NCI-H2196 treated with DMSO at 0.1 percent for 48 hours (cell line): Measurements from ENCODE around the gene SGMS1.
A peak's percentile ranks its signal among the peaks of the same experiment; 100 is the strongest.
"Not testable (repeated sequence)": the region's sequence is repeated elsewhere in the genome, so short reads cannot be mapped to it uniquely, and the experiment has no call there.

ENCODE experiments used
- DNase-seq: peaks from one replicate; lab custom pipeline; 2025; ENCODE audit not compliant: unreplicated experiment; lab: John Stamatoyannopoulos, UW

The SGMS1 gene

GRCh38 chr10:50471583-50471975, 152.2 kb downstream of the SGMS1 start:
- DNase-seq = no peak

DNA sequence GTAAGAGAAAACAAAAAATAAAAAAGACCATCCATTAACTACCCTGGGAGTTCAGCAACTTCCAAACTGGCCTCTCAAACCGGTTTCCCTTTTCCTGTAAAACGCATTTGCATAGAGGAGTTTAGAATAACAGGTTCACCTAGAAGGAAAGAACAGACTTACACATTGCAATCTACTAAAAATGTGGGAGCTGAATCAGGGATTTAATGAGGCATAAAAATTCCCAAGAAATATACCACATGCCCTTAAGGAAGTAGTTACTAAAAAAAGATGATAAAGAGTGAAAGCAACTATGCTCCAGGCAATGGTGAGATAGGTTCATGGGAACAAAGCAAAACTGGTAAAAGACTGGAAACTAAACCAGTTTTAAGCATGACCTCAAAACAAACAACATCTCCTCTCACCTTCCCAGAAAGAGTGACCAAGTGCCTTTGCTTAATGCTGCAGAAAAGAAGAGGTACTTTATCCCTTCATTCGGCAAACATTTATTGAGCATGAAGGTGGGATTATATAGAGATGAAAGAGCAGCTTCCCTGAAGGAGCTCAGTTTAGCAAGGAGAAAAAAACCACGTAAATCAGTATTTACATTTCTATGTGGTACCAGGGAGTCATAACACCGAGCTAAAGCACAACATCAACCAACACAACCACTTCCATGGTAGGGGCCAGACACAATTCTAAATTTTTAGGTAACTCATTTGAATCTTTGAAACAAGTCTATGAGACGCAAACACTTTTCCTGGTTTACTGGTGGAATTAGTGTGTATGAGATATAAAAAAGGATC, 152.8 kb downstream of the SGMS1 start:
- no peak for DNase-seq

DNA sequence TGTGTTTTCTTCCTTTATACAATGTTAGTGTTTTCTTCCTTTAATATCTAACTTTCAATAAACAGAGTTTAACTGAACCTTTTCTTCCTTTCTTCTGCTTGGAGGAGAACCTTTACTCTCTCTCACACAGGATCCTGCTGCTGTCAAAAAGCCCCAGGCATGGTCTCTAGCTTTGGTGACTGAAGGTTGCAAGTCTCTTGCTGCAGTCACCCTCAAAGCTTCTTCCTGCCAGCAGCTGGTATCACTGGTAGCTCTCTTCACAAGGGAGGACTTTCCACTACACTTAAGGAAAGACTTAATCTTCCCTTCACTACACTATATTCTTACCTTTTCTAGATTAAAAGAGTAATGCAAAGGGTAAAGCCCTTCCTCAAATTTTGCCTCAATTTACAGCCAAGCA, 153.4 kb downstream of the SGMS1 start:
- no peak for DNase-seq

DNA sequence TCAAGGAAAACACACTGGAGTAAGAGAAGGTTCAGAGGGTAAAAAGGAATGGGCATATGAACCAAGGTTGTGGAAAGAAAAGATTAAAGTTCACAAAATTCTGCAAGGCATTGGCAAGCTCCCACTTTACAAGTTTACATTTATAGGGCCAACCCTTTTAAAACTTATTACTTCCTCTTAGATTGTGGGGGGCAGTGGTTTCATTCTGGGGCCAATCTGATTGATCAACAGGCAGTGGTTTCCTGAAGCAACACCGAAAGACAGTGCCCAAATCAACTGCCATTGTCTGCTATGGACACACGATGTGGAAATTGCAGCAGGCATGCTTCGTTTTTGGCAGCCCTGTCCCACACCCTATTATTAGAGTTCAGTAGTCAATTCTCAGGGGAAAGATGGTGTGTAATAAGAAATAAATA, 154.0 kb downstream of the SGMS1 start:
- DNase-seq = no peak

DNA sequence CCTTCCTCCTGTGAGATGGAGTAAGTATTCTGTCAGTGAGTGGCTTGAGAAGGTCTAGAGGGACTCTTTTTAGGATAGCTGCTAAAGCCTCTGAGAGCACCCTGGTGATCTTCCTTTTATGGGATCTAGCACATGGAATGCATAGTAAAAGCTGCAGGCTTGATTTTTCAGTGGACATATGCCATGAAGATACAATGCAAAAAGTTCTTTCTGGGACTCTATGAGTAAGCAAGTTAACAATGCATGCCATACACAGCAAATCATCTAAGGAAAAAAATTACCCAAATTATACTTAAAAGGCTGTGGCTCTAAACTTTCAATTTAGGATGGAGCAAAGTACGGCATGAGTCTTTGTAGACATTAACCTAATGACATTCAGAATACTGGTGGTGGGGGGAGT, 154.5 kb downstream of the SGMS1 start:
- no peak for DNase-seq

- no peak for DNase-seq
Measured at GRCh38 chr10:50467209-50467608, 156.5 kb downstream of the SGMS1 start.

GRCh38 chr10:50464004-50464409, 159.7 kb downstream of the SGMS1 start:
- DNase-seq = peak; percentile 5

- no peak for DNase-seq
Measured at GRCh38 chr10:50461834-50462233, 161.9 kb downstream of the SGMS1 start.

DNA sequence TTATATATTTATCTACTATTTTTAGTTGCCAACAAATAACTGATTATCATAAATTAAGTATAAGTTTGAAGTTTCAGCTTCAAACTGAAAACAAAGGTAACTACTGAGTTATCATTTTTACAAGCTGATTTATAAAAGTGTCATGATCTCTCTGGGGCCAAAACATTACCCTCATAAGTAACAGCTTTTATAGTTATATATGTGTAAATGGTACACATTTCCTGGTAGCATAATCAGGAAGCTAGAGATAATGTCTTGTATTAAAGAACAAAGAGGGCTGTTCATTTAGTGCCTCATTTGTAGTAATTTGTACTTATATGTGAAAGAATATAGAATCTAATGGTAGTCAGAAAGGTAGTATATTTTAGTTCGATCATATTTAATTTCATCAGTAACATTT, 162.6 kb downstream of the SGMS1 start:
- no peak for DNase-seq

DNA sequence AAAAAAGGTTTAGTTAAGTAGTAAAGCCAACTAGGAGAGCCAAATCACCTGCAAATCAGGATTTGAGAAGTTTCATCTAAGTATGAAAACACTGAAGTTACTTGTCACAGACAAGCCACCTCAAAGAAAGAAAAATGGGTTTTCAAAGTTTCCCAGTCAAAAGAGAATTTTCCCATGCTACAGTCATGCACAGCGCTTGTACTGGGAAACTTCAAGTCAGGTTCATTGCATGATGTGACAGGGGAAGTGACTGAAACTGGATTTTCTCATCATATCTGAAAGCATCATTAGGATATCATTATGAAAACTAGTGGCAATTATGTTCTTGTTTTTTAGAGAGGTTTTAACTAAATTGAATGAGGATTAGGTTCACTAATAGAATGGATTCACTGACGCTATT, 167.0 kb downstream of the SGMS1 start:
- no peak for DNase-seq

DNA sequence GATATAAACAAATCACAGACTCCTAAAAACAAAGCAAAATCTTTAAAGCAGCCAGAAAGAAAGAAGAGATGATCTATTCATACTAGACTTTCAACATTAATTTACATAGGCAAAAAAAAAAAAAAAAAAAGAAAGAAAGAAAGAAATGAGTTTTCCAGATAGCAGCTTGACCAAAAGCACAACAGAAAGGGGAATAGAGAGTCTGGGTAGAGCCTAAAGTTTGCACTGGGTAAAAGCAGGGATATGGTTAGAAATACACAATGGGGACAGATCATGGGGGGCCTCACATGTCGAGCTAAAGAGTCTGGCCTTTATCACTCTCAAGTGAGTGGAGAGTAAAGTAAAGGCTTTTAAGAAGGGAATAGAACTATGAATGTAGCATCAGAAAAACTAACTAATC, 169.8 kb downstream of the SGMS1 start:
- no peak for DNase-seq

DNA sequence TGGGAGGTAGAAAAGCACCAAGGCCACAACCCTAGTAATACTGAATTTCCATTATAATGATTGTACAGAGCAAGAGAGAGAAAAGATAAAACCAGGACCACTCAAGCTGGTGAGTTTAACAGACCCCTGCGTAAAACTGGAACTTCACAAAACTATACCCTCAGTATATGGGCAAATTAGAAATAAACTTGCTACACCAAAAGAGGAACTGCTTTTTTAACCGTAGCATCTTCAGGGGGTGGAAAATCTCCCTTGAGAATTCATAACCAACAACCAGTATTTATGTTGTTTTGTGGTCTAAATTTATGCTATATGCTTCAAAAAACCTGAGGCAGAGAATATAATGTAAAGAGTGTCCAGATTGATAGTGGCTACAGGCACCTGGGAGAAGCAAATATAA, 171.2 kb downstream of the SGMS1 start:
- DNase-seq = no peak

DNA sequence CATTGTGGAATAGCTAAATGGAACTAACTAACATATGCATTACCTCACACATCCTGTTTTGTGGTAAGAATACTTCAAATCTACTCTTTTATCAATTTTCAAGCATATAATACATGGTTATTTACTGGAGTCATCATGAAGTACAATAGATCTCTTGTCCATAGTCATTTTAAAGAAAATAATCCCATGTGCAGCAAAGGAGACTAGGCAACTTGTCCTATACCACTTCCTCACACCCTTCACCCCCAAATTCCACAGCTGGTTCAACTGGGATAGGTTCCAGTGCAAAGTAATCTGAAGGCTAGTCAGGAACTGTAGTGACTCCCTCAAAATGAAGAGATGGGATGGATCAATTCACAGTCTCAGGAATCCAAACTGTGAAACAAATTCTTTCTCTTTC, 176.1 kb downstream of the SGMS1 start:
- DNase-seq = no peak

DNA sequence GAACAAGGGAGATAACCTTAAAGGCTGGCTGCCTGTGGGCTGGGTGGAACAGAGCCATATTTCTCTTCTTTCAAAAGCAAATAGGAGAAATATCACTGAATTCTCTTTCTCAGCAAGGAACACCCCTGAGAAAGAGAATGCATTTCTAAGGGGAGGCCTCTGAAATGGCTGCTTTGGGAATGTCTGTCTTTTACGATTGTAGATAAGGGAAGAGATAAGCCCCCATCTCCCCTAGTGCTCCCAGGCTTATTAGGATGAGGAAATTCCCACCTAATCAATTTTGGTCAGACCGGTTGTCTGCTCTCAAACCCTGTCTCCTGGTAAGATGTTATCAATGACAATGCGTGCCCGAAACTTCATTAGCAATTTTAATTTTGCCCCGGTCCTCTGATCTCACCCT, 178.0 kb downstream of the SGMS1 start:
- not testable (repeated sequence) for DNase-seq

DNA sequence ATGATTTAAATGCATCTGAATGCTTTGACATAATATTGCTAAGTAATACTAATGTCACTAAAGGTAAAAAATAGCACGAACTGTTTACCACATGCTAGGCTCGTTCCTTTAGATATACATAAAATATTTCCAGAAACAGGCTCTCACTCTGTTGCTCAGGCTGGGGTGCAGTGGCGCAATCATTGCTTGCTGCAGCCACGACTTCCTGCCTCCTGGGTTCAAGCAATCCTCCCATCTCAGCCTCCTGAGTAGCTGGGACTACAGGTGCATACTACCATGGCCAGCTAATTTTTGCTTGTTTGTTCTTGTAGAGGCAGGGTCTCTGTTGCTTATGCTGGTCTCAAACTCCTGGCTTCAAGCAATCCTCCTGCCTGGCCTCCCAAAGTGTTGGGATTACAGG, 183.3 kb downstream of the SGMS1 start:
- no peak for DNase-seq

DNA sequence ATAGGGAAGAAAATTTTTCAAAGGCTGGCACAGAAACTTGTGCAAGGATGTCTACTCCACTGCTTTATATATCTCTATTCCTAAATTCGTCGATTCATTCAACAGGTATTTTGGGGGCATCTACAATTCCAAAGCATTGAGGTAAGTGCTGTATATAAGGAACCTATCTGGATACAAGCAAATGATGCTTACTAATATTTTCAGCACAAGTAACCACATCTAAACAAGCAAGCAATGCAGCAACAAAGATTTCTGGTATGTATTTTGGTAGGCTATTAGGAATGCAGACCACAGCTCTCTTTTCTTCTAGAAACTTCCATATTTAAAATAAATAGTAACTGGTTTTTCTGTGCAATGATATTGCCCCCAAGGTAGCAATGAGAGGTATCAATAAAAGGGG, 183.9 kb downstream of the SGMS1 start:
- DNase-seq = no peak

GRCh38 chr10:50439187-50439586, 184.6 kb downstream of the SGMS1 start:
- DNase-seq = no peak

DNA sequence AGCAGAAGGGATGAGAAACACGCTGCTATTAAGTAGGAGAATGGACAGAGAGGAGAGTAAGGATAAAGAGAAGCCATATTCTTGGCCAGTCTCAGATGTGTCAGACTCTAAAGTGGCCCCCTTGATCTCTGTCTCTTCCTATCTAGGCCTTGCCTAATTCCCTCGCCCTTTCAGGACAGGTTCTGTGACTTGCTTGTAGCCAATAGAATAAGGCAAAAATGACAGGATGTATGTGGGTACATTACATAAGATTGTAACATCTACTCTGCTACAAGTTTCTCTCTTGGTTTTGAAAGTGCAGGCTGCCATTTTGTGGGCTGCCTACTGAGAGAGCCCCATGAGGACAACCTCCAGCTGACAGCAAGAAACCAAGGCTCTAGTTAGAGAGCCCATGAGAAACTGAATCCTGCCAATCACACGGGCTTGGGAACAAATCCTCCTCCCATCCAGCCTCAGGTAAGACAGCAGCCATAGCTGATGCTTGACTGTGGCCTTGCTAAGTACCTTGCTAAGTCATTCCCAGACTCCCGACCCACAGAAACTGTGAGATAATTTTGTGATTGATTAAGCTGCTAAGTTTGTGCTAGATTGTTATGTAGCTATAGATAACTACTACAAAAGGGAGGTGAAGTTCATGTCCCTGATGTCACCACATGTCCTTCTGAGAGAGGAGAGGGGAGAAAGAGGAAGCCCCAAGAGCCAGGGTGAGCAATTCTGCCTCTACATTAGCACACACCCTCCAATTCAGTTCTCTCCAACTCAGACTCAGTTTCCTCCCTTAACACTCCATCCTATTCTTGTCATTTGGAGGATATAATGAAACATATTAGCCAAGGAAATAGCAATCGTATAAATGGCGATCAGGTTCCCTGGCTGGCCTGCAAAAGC, 185.5 kb downstream of the SGMS1 start:
- DNase-seq = no peak

DNA sequence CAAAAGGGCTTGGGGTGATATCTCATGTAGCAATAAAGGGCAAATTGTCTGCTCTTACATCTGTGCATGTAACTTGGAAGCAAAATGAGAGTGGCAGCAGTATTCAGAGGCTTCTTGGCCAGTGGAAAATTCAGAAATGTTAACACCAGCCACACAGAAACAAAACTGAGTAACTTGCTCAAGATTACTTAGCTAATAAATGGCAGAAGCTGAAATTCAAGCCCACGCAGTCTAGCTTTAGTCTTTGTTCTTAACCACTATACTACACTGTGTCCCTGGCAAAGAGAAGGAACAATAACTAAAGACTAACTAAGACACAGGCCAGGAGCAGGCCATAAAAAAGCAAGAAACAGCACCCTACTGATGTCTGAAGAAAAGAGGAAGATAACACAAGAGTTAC, 186.5 kb downstream of the SGMS1 start:
- no peak for DNase-seq

DNA sequence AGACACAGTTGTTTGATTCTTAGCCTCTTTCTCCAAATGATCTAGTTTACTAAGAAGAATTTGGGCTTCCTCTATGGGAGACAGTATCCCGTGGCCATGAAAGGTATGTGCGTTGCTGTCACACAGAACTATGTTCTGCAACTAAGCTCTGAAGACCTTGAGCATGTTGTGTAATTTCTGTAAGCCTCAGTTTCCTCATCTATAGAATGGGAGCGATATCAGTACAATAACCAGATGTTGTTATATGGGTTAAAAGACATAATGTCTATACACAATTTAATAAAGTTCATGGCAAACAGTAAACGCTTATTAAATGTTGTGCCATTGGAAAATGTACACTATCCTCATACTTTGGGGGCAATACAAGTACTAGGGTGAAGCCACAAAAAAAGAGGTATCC, 187.0 kb downstream of the SGMS1 start:
- no peak for DNase-seq

- DNase-seq = no peak
Measured at GRCh38 chr10:50432211-50433009, 191.3 kb downstream of the SGMS1 start.

DNA sequence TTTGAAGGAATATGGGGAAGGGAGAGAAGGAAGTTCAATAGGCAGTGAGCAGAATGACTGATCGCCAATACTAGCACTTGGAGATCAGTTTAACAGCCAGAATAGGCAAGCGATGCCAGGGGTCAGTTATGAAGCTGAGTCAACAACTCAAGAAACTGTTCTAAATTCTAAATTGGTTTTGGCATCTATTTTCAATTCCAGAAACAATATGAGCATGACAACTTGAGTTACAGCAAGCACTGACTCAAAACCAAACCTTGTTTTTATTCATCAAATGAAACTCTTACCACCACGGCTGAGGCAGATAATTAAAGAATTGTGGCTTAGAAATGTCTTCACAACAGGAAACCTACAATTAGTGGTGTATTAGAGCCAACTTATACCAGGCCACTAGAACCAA, 192.0 kb downstream of the SGMS1 start:
- no peak for DNase-seq
